B cell (primary cell): ENCODE data around the gene ABTB2.

Source experiments
- EZH2 ChIP-seq: IDR thresholded peaks from 2 replicates; pipeline ENCODE4 v1.6.1; 2012; ENCODE audit warnings: borderline replicate concordance, low read depth, mild to moderate bottlenecking, moderate library complexity, low read length; ENCODE audit not compliant: insufficient read depth, poor library complexity, severe bottlenecking
- TF ChIP-seq, protein P1 (sequence below): fragments of 200-600 bp; IDR thresholded peaks from one replicate; pipeline ENCODE4 v1.8.0; 2022; ENCODE audit warnings: antibody characterized with exemption, mild to moderate bottlenecking

DNA sequence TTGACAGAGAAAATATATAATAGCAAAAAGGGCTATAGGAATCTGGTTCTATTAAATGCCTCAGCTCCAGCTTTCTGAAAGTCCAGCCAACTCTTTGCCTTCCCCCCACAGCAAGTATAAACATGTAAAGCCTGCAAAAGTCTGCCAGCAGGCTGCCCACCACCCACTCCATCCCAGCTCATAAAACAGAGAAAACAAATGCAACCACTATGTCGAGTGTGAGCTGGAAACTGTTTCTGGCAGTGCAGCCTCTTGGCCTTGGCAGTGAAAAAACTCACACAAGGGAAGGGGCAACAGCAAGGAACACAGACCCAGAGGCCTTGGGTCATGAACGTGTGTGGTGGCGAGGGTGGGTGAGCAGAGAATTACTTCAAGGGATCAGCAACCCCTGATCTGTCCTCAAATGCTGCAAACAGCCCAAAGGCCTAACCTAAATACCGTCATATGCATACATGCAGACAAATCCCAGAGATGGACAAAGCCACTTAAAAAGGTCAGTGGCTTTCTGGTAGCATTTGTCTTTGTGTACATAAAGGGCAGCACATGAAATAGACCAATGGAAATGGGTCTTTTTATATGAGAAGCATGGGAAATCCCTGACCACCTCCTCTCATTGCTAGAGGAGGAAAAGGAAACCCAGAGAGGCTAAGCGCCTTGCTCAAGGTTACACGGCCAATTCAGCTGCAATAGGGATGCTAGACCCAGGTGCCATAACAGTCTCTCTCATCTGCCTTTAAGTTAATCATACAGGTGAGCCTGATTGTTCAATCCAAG lies 177.6 kb downstream of the ABTB2 start:
- TF ChIP-seq, protein P1, sequence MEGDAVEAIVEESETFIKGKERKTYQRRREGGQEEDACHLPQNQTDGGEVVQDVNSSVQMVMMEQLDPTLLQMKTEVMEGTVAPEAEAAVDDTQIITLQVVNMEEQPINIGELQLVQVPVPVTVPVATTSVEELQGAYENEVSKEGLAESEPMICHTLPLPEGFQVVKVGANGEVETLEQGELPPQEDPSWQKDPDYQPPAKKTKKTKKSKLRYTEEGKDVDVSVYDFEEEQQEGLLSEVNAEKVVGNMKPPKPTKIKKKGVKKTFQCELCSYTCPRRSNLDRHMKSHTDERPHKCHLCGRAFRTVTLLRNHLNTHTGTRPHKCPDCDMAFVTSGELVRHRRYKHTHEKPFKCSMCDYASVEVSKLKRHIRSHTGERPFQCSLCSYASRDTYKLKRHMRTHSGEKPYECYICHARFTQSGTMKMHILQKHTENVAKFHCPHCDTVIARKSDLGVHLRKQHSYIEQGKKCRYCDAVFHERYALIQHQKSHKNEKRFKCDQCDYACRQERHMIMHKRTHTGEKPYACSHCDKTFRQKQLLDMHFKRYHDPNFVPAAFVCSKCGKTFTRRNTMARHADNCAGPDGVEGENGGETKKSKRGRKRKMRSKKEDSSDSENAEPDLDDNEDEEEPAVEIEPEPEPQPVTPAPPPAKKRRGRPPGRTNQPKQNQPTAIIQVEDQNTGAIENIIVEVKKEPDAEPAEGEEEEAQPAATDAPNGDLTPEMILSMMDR, result no peak
- TF ChIP-seq EZH2, result no peak
